GM12878 (cell line): ENCODE measurements around the gene CRYL1. TPM values are rescaled to one million over a fixed set of nuclear protein-coding genes. Genes with fewer than 3 reads are reported as not detected.

Experiments
- ATAC-seq: fragments of 200-7000 bp; cut with Tn5 transposase; 3 replicates; pipeline ENCODE4 v1.9.1; 2020; ENCODE audit warnings: mild to moderate bottlenecking, moderate library complexity
- BruUV-seq: library from RNA; stranded (reverse); fragments of 400-500 nt; replicated peaks from 2 replicates; lab custom pipeline; 2021; lab: Mats Ljungman, UMichigan
- CTCF ChIA-PET: fragments of 300-600 bp; sonication (Branson Sonifier 250); formaldehyde crosslinking; extraction: SDS; loops from one replicate; lab custom pipeline; 2021; ENCODE audit warnings: inconsistent platforms; lab: Yijun Ruan, JAX
- POLR2A ChIA-PET: fragments of 350-600 bp; formaldehyde crosslinking; extraction: SDS; loops from one replicate; lab custom pipeline; 2021; ENCODE audit warnings: inconsistent platforms; lab: Charles Lee
- RAD21 ChIA-PET: fragments of 300-600 bp; sonication (Branson Sonifier 250); formaldehyde crosslinking; loops from one replicate; lab custom pipeline; 2023; ENCODE audit warnings: antibody characterized with exemption; ENCODE audit not compliant: unreplicated experiment; lab: Charles Lee
- SMC1A ChIA-PET: fragments of 300-600 bp; sonication (Branson Sonifier 250); formaldehyde crosslinking; loops from one replicate; lab custom pipeline; 2023; ENCODE audit not compliant: unreplicated experiment, uncharacterized antibody; lab: Charles Lee
- DNase-seq: peaks from one replicate; pipeline ENCODE4 v3.0.0-alpha.2; 2011; ENCODE audit warnings: low read depth, low spot score
- FAIRE-seq: peaks from 3 replicates; lab custom pipeline; 2011; peaks lifted over from hg19 to GRCh38; lab: Jason Lieb, UNC
- H2AFZ ChIP-seq: 2 replicates; pipeline ENCODE4 v1.6.0; 2011; ENCODE audit warnings: low read depth, low read length, control low read depth; ENCODE audit not compliant: control insufficient read depth
- H3K27ac ChIP-seq: 2 replicates; pipeline ENCODE4 v1.5.1; 2011; ENCODE audit warnings: control low read depth; ENCODE audit not compliant: control insufficient read depth, insufficient read depth
- H3K27me3 ChIP-seq, 2 experiments: replicated peaks in 1 of 2; 2 replicates each; pipeline versions ENCODE4 v1.6.0 to v1.6.1; 2011; ENCODE audit warnings: low read length in 1 of 2; ENCODE audit not compliant: control insufficient read depth in 2 of 2, insufficient read depth in 2 of 2
- H3K36me3 ChIP-seq, 2 experiments: 2 replicates each; pipeline ENCODE4 v1.5.1; 2011; ENCODE audit warnings: low read length in 1 of 2; ENCODE audit not compliant: control insufficient read depth in 2 of 2, insufficient read depth in 2 of 2
- H3K4me1 ChIP-seq: 2 replicates; pipeline ENCODE4 v1.6.1; 2011; ENCODE audit warnings: mild to moderate bottlenecking, low read length, moderate library complexity, mixed read lengths; ENCODE audit not compliant: control insufficient read depth, insufficient read depth
- H3K4me2 ChIP-seq: 2 replicates; pipeline ENCODE4 v1.6.0; 2011; ENCODE audit warnings: control low read depth; ENCODE audit not compliant: control insufficient read depth, insufficient read depth
- H3K4me3 ChIP-seq: fragments of 200-600 bp; sonication (generic); 2 replicates; pipeline ENCODE4 v1.5.1; 2016
- H3K79me2 ChIP-seq: 2 replicates; pipeline ENCODE4 v1.6.0; 2011; ENCODE audit warnings: low read length; ENCODE audit not compliant: control insufficient read depth, insufficient read depth
- H3K9ac ChIP-seq: 2 replicates; pipeline ENCODE4 v1.8.0; 2011; ENCODE audit warnings: low read length, control low read depth, mixed read lengths; ENCODE audit not compliant: control insufficient read depth, insufficient read depth
- H3K9me3 ChIP-seq: replicated peaks from 3 replicates; pipeline ENCODE4 v1.5.1; 2011; ENCODE audit warnings: mild to moderate bottlenecking, low read length; ENCODE audit not compliant: control insufficient read depth, insufficient read depth
- H4K20me1 ChIP-seq: 2 replicates; pipeline ENCODE4 v1.6.0; 2011; ENCODE audit not compliant: control insufficient read depth, insufficient read depth
- CREB1 ChIP-seq: IDR thresholded peaks from 2 replicates; pipeline ENCODE4 v1.6.1; 2012; ENCODE audit warnings: low read depth, mild to moderate bottlenecking, inconsistent platforms
- CREM ChIP-seq: IDR thresholded peaks from 2 replicates; pipeline ENCODE4 v1.6.1; 2014; ENCODE audit warnings: antibody characterized with exemption, low read depth
- DPF2 ChIP-seq: fragments of 450-650 bp; IDR thresholded peaks from 2 replicates; pipeline ENCODE4 v1.6.1; 2017; ENCODE audit warnings: mild to moderate bottlenecking
- FOXK2 ChIP-seq: fragments of 450-650 bp; IDR thresholded peaks from 2 replicates; pipeline ENCODE4 v1.6.1; 2017; ENCODE audit warnings: mild to moderate bottlenecking, moderate library complexity
- HDGF ChIP-seq: fragments of 450-650 bp; IDR thresholded peaks from 2 replicates; pipeline ENCODE4 v1.6.1; 2016; ENCODE audit warnings: antibody characterized with exemption
- MEF2A ChIP-seq: IDR thresholded peaks from 2 replicates; pipeline ENCODE4 v1.6.1; 2011; ENCODE audit warnings: low read depth, mild to moderate bottlenecking, low read length, moderate library complexity; ENCODE audit not compliant: insufficient read depth
- MXI1 ChIP-seq: fragments of 150-350 bp; IDR thresholded peaks from 2 replicates; pipeline ENCODE4 v1.6.1; 2011; ENCODE audit warnings: low read depth, mild to moderate bottlenecking, inconsistent platforms, low read length, improper control_type of control experiment
- RBBP5 ChIP-seq: fragments of 200-600 bp; sonication (generic); conservative IDR thresholded peaks from 2 replicates; pipeline ENCODE4 v1.6.1; 2016
- RUNX3 ChIP-seq: IDR thresholded peaks from 2 replicates; pipeline ENCODE4 v1.6.1; 2012; ENCODE audit warnings: low read length, inconsistent platforms
- ZNF274 ChIP-seq: IDR thresholded peaks from one replicate; pipeline ENCODE4 v1.8.0; 2011; ENCODE audit not compliant: insufficient read length, insufficient read depth
- ZZZ3 ChIP-seq: IDR thresholded peaks from 2 replicates; pipeline ENCODE4 v1.6.1; 2011; ENCODE audit warnings: low read depth; ENCODE audit not compliant: control insufficient read depth, insufficient read length
- WGBS: methylation state at CpG from one replicate; pipeline ENCODE4 v1.1.6; 2016; ENCODE audit warnings: low lambda C conversion rate; ENCODE audit not compliant: insufficient replicate concordance, insufficient coverage; ENCODE audit errors: missing lambda C conversion rate; 5-methylcytosine and 5-hydroxymethylcytosine counted together
- in situ Hi-C: fragments of 300-500 bp; cut with MboI; formaldehyde crosslinking; loops from 9 replicates; pipeline ENCODE4 v1.14.3; 2018; ENCODE audit warnings: mixed read lengths
- intact Hi-C: fragments of 100-400 bp; cut with micrococcal nuclease; formaldehyde crosslinking; loops from one replicate; pipeline ENCODE4 v1.14.2; 2022; ENCODE audit not compliant: unreplicated experiment
- polyA plus RNA-seq, 11 experiments: library from polyadenylated mRNA; depleted of rRNA in 4 of 11; unstranded in 6 of 11; stranded (reverse) in 5 of 11; fragments of >200 nt; fragmentation: Nextera tagmentation in 4 of 11; fragmentation: Illumina TruSeq in 1 of 11; extraction: Ambion mirVana in 4 of 11; extraction: Trizol in 1 of 11; gene quantifications; 1 replicate in 1 of 11; 2 replicates in 10 of 11; pipeline versions ENCODE4 v1.2.1 to v1.2.3, GENCODE V29; 2011 to 2016; ENCODE audit warnings: inconsistent platforms in 2 of 11, missing spikeins in 2 of 11, low read depth in 1 of 11
- total RNA-seq, 4 experiments: library from RNA; depleted of rRNA in 3 of 4; stranded (reverse); fragments of >200 nt in 3 of 4; fragmentation: Illumina TruSeq in 1 of 4; extraction: Trizol in 1 of 4; gene quantifications; 2 replicates each; pipeline versions ENCODE4 v1.2.1 to v1.2.3, GENCODE V29; 2013 to 2021
- TF ChIP-seq, protein P1 (sequence below): fragments of 450-650 bp; IDR thresholded peaks from 2 replicates; pipeline ENCODE4 v1.6.1; 2017; ENCODE audit warnings: low read depth, mild to moderate bottlenecking, moderate library complexity
- TF ChIP-seq, protein P2 (sequence below): IDR thresholded peaks from 2 replicates; pipeline ENCODE4 v1.6.1; 2012; ENCODE audit warnings: low read depth, low read length, improper control_type of control experiment
- TF ChIP-seq, protein P3 (sequence below): IDR thresholded peaks from 2 replicates; pipeline ENCODE4 v1.6.1; 2011; ENCODE audit warnings: borderline replicate concordance, low read depth, mild to moderate bottlenecking, moderate library complexity, low read length; ENCODE audit not compliant: insufficient read depth, poor library complexity, severe bottlenecking

The CRYL1 gene
- total and polyA plus RNA-seq, 10 of the 15 experiments (the other 5 are each of a cell fraction or from before 2014, with no cell fraction given): 5.5 to 36.7 (median 12.2) TPM

DNA sequence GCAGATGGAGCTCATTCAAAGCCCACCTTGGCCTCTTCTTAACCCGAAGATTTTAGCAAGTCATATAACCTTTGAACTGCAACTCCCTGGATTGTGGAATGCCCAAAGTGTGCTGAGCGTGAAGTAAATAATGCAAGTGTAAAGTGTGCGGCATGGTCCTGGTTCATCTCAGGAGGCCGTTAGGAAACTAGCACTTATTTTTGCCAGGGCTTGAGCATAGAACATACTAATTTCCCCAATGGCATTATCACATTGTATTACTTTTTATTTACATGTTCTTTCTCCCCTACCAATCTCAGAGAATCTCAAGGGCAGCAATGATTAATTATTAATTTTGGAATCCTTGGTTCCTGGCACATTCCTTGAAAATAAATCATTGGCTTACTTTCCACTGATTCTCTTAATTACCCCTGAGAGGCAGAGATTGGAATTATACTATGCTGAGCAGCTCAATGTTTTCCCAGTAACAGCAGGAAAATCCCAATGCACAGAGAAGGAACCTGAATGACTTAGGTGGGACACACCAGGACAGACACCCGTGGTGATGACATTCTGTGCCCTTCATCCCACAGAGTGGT, 164.7 kb downstream of the CRYL1 start:
- Histone ChIP-seq H3K36me3 (no peaks in the 10 kb centered on the region), H3K79me2 (no peaks in the 10 kb centered on the region), H3K4me2 (no peak overlapping the region), H3K9ac (no peak overlapping the region), H3K27ac (no peak overlapping the region), H3K4me1 (no peaks in the 10 kb centered on the region), H4K20me1 (no peaks in the 10 kb centered on the region), H3K27me3 (no peaks in the 10 kb centered on the region), H2AFZ (no peak overlapping the region), H3K4me3 (no peak overlapping the region), H3K9me3 (no peaks in the 10 kb centered on the region)
- no peak for ATAC-seq
- in situ Hi-C loops (no loop called here), intact Hi-C loops (no loop called here)
- RAD21 ChIA-PET: no interaction called here
- POLR2A ChIA-PET: no interaction called here
- FAIRE-seq: no peak
- TF ChIP-seq FOXK2 (no peak), MXI1 (no peak), CREB1 (no peak), RBBP5 (no peak), DPF2 (no peak), ZNF274 (no peak), RUNX3 (no peak), MEF2A (no peak), ZZZ3 (no peak), CREM (no peak), HDGF (no peak)
- TF ChIP-seq, protein P1, sequence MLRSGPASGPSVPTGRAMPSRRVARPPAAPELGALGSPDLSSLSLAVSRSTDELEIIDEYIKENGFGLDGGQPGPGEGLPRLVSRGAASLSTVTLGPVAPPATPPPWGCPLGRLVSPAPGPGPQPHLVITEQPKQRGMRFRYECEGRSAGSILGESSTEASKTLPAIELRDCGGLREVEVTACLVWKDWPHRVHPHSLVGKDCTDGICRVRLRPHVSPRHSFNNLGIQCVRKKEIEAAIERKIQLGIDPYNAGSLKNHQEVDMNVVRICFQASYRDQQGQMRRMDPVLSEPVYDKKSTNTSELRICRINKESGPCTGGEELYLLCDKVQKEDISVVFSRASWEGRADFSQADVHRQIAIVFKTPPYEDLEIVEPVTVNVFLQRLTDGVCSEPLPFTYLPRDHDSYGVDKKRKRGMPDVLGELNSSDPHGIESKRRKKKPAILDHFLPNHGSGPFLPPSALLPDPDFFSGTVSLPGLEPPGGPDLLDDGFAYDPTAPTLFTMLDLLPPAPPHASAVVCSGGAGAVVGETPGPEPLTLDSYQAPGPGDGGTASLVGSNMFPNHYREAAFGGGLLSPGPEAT: no peak
- TF ChIP-seq, protein P2, sequence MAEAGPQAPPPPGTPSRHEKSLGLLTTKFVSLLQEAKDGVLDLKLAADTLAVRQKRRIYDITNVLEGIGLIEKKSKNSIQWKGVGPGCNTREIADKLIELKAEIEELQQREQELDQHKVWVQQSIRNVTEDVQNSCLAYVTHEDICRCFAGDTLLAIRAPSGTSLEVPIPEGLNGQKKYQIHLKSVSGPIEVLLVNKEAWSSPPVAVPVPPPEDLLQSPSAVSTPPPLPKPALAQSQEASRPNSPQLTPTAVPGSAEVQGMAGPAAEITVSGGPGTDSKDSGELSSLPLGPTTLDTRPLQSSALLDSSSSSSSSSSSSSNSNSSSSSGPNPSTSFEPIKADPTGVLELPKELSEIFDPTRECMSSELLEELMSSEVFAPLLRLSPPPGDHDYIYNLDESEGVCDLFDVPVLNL: no peak
- TF ChIP-seq, protein P3, sequence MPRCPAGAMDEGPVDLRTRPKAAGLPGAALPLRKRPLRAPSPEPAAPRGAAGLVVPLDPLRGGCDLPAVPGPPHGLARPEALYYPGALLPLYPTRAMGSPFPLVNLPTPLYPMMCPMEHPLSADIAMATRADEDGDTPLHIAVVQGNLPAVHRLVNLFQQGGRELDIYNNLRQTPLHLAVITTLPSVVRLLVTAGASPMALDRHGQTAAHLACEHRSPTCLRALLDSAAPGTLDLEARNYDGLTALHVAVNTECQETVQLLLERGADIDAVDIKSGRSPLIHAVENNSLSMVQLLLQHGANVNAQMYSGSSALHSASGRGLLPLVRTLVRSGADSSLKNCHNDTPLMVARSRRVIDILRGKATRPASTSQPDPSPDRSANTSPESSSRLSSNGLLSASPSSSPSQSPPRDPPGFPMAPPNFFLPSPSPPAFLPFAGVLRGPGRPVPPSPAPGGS: no peak
- CTCF ChIA-PET: no interaction called here
- SMC1A ChIA-PET: no interaction called here
- WGBS: 45% methylated on average over 5 of the region's 5 CpGs
- BruUV-seq: no TSS peak
- DNase-seq: no peak
